AG04449 (cell line): ENCODE measurements around the gene GDF7.
"Not testable (repeated sequence)": the region's sequence is repeated elsewhere in the genome, so short reads cannot be mapped to it uniquely, and the experiment has no call there.

Experiments used
- CTCF ChIA-PET: fragments of 350-600 bp; formaldehyde crosslinking; extraction: SDS; loops from one replicate; lab custom pipeline; 2021; ENCODE audit warnings: antibody characterized with exemption; lab: Yijun Ruan, JAX
- POLR2A ChIA-PET: fragments of 400-600, 350-600 bp; formaldehyde crosslinking; extraction: SDS; loops from one replicate; lab custom pipeline; 2020; ENCODE audit warnings: antibody characterized with exemption, inconsistent platforms; lab: Yijun Ruan, JAX
- DNase-seq: peaks from one replicate; pipeline ENCODE4 v3.0.0-alpha.2; 2010; ENCODE audit warnings: low read depth, low spot score
- H3K4me3 ChIP-seq: 2 replicates; pipeline ENCODE4 v1.5.1; 2011; ENCODE audit warnings: low read depth, mild to moderate bottlenecking, control low read depth, low read length
- CTCF ChIP-seq: IDR thresholded peaks from one replicate; pipeline ENCODE4 v1.5.1; 2011; ENCODE audit warnings: mild to moderate bottlenecking, moderate library complexity, low read length, control low read depth, inconsistent platforms; ENCODE audit not compliant: insufficient read depth; ENCODE audit errors: missing control alignments

GDF7 gene

GRCh38 chr2:20716164-20716563 lies 49.2 kb downstream of the GDF7 start:
- CTCF ChIA-PET, POLR2A ChIA-PET, H3K4me3 ChIP-seq, DNase-seq: not testable (repeated sequence)

- ChIA-PET POLR2A (no interaction called here), CTCF (interaction anchor here (1.1 kb wide), 1 partner anchor 64 kb away, joined by 3 read pairs; no protein-coding TSS in a partner anchor)
- H3K4me3 ChIP-seq = no peak overlapping the region
- DNase-seq = no peak
- no peak for TF ChIP-seq CTCF
These were observed 50.7 kb downstream of the GDF7 start for GRCh38 chr2:20717641-20718040.

- no peak for TF ChIP-seq CTCF
- no peak for DNase-seq
- CTCF ChIA-PET = no interaction called here
- no peak overlapping the region for H3K4me3 ChIP-seq
- POLR2A ChIA-PET = no interaction called here
These were observed 55.8 kb downstream of the GDF7 start for GRCh38 chr2:20722592-20723240.

- CTCF ChIA-PET = no interaction called here
- POLR2A ChIA-PET = no interaction called here
- no peak for TF ChIP-seq CTCF
- peak; percentile 61 for DNase-seq
- no peak overlapping the region for H3K4me3 ChIP-seq
These were observed 56.6 kb downstream of the GDF7 start for GRCh38 chr2:20723543-20723942.

GRCh38 chr2:20724500-20725053 lies 57.6 kb downstream of the GDF7 start:
- DNase-seq = no peak
- no peak for TF ChIP-seq CTCF
- ChIA-PET POLR2A (no interaction called here), CTCF (no interaction called here)
- no peak overlapping the region for H3K4me3 ChIP-seq

- ChIA-PET CTCF (no interaction called here), POLR2A (no interaction called here)
- DNase-seq = no peak
- no peak overlapping the region for H3K4me3 ChIP-seq
- TF ChIP-seq CTCF = no peak
These were observed 58.8 kb downstream of the GDF7 start for GRCh38 chr2:20725782-20726181.

- TF ChIP-seq CTCF = no peak
- no peak overlapping the region for H3K4me3 ChIP-seq
- no peak for DNase-seq
- CTCF ChIA-PET = interaction anchor here (2.1 kb wide), 1 partner anchor 75 kb away, joined by 7 read pairs; no protein-coding TSS in a partner anchor
- POLR2A ChIA-PET = no interaction called here
These were observed 60.0 kb downstream of the GDF7 start for GRCh38 chr2:20726913-20727312.
